H1 (cell line): Measurements from ENCODE around the gene SPG11. TPM values are rescaled to one million over a fixed set of nuclear protein-coding genes. Genes with fewer than 3 reads are reported as not detected.

Experiments used
- BACH1 ChIP-seq: IDR thresholded peaks from 2 replicates; pipeline ENCODE4 v1.6.1; 2012; ENCODE audit warnings: low read length, improper control_type of control experiment
- BRCA1 ChIP-seq: IDR thresholded peaks from 2 replicates; pipeline ENCODE4 v1.6.1; 2012; ENCODE audit warnings: low read depth, low read length, improper control_type of control experiment
- CREB1 ChIP-seq: IDR thresholded peaks from 2 replicates; pipeline ENCODE4 v1.6.1; 2012; ENCODE audit warnings: inconsistent platforms
- CTCF ChIP-seq, 3 experiments: IDR thresholded peaks; 1 replicate in 2 of 3; 2 replicates in 1 of 3; pipeline versions ENCODE4 v1.5.1 to v1.6.1; 2011; ENCODE audit warnings: low read length in 3 of 3, mild to moderate bottlenecking in 3 of 3, inconsistent platforms in 2 of 3, low read depth in 1 of 3, moderate library complexity in 1 of 3; ENCODE audit not compliant: insufficient read depth in 1 of 3; ENCODE audit errors: control extremely low read depth in 1 of 3
- FOSL1 ChIP-seq: IDR thresholded peaks from 2 replicates; pipeline ENCODE4 v1.6.1; 2011; ENCODE audit warnings: mild to moderate bottlenecking, low read depth, low read length, moderate library complexity; ENCODE audit not compliant: insufficient read depth
- GTF2F1 ChIP-seq: IDR thresholded peaks from 2 replicates; pipeline ENCODE4 v1.6.1; 2012; ENCODE audit warnings: low read depth, low read length, improper control_type of control experiment, borderline replicate concordance
- KDM4A ChIP-seq: IDR thresholded peaks from one replicate; pipeline ENCODE4 v1.7.1; 2012; ENCODE audit warnings: low read depth, mild to moderate bottlenecking, moderate library complexity, low read length, inconsistent platforms; ENCODE audit not compliant: severe bottlenecking
- NANOG ChIP-seq: IDR thresholded peaks from 2 replicates; pipeline ENCODE4 v1.6.1; 2011; ENCODE audit warnings: low read length, low read depth, mild to moderate bottlenecking, inconsistent platforms; ENCODE audit not compliant: insufficient read depth, poor library complexity, severe bottlenecking
- NRF1 ChIP-seq: IDR thresholded peaks from 2 replicates; pipeline ENCODE4 v1.6.1; 2011; ENCODE audit warnings: mild to moderate bottlenecking, low read depth, low read length, improper control_type of control experiment
- PHF8 ChIP-seq: fragments of 200-600 bp; sonication (generic); conservative IDR thresholded peaks from 2 replicates; pipeline ENCODE4 v1.7.1; 2012; ENCODE audit warnings: low read depth, mild to moderate bottlenecking, inconsistent platforms, low read length, moderate library complexity
- POLR2AphosphoS5 ChIP-seq: IDR thresholded peaks from 2 replicates; pipeline ENCODE4 v1.6.1; 2011; ENCODE audit warnings: low read depth, low read length
- RFX5 ChIP-seq: IDR thresholded peaks from 2 replicates; pipeline ENCODE4 v1.6.1; 2011; ENCODE audit warnings: low read depth, low read length, improper control_type of control experiment, borderline replicate concordance
- RXRA ChIP-seq: IDR thresholded peaks from 2 replicates; pipeline ENCODE4 v1.6.1; 2011; ENCODE audit warnings: low read depth, mild to moderate bottlenecking, low read length, moderate library complexity; ENCODE audit not compliant: insufficient read depth
- SP2 ChIP-seq: IDR thresholded peaks from 2 replicates; pipeline ENCODE4 v1.6.1; 2012; ENCODE audit warnings: mild to moderate bottlenecking, low read length, inconsistent platforms
- SP4 ChIP-seq: IDR thresholded peaks from 2 replicates; pipeline ENCODE4 v1.6.1; 2012; ENCODE audit warnings: low read length, inconsistent platforms
- TAF7 ChIP-seq: optimal IDR thresholded peaks from 2 replicates; pipeline ENCODE3; 2011; ENCODE audit warnings: low read depth, mild to moderate bottlenecking, inconsistent platforms, low read length, moderate library complexity, borderline replicate concordance
- TEAD4 ChIP-seq: IDR thresholded peaks from 2 replicates; pipeline ENCODE4 v1.6.1; 2012; ENCODE audit warnings: low read depth, low read length, inconsistent platforms, mixed read lengths
- polyA plus RNA-seq, 7 experiments: library from polyadenylated mRNA; depleted of rRNA in 3 of 7; stranded (reverse) in 5 of 7; unstranded in 2 of 7; fragments of >200 nt in 5 of 7; fragments of 200-250 nt in 2 of 7; gene quantifications; 1 replicate in 5 of 7; 2 replicates in 1 of 7; 4 replicates in 1 of 7; pipeline versions ENCODE4 v1.2.1 to v1.2.3, GENCODE V29; 2011 to 2013; ENCODE audit warnings: missing spikeins in 2 of 7, mixed read lengths in 2 of 7
- total RNA-seq: library from RNA; stranded (reverse); fragmentation: NEBNext Ultra II Directional; extraction: Animal tissue kit (Norgen Biotek cat#: 25700); gene quantifications from 2 replicates; pipeline ENCODE4 v1.2.1, GENCODE V29; 2021
- TF ChIP-seq, protein P1 (sequence below): IDR thresholded peaks from 2 replicates; pipeline ENCODE4 v1.6.1; 2011; ENCODE audit warnings: low read depth, mild to moderate bottlenecking, low read length; ENCODE audit not compliant: insufficient read depth
- TF ChIP-seq, protein P2 (sequence below): IDR thresholded peaks from 2 replicates; pipeline ENCODE4 v1.6.1; 2012; ENCODE audit warnings: inconsistent platforms

SPG11 gene
- total and polyA plus RNA-seq, 2 of the 8 experiments (the other 6 are each of a cell fraction or from before 2014, with no cell fraction given), result 37.1 to 38.6 TPM

- TF ChIP-seq KDM4A (peak; percentile 81), RFX5 (peak; percentile 66), GTF2F1 (0 out of 2 replicates have a peak, but pooled peaks have one; percentile 11), CTCF (IDR thresholded peaks at IDR 0.05; ENCODE audit: control extremely low read depth in 1 of 3, insufficient read depth in 1 of 3, low read depth in 1 of 3, low read length in 3 of 3) (peak; percentile 85 to 96 (median 90)), NRF1 (peak; percentile 87), RXRA (no peak), CREB1 (peak; percentile 74), TAF7 (peak; percentile 78), FOSL1 (no peak), POLR2AphosphoS5 (peak; percentile 90), SP2 (no peak), BRCA1 (no peak), NANOG (peak; percentile 6), SP4 (peak; percentile 74), BACH1 (no peak; the same call in 1 of the 2 replicates), PHF8 (peak; percentile 98), TEAD4 (no peak)
- TF ChIP-seq, protein P1, sequence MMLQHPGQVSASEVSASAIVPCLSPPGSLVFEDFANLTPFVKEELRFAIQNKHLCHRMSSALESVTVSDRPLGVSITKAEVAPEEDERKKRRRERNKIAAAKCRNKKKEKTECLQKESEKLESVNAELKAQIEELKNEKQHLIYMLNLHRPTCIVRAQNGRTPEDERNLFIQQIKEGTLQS, result peak; percentile 69
- TF ChIP-seq, protein P2, sequence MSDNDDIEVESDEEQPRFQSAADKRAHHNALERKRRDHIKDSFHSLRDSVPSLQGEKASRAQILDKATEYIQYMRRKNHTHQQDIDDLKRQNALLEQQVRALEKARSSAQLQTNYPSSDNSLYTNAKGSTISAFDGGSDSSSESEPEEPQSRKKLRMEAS, result peak; percentile 92
Observed at GRCh38 chr15:44663410-44664308, at the start of gene SPG11 (continued).
